Natural killer cell (primary cell): Measurements from ENCODE around the gene EPHB2. TPM values are rescaled to one million over a fixed set of nuclear protein-coding genes. Genes with fewer than 3 reads are reported as not detected.

Source experiments
- ATAC-seq, 3 donors: fragments of 150-1000 bp in 2 of 3; fragments of 200-7000 bp in 1 of 3; cut with Tn5 transposase; 1 replicate in 1 of 3; 2 replicates in 2 of 3; pipeline ENCODE4 v1.10.0; 2021; ENCODE audit warnings: mild to moderate bottlenecking in 2 of 3, moderate library complexity in 2 of 3
- DNase-seq, 2 donors: peaks; one replicate each; pipeline versions ENCODE4 v3.0.0 to v3.0.0-alpha.2; 2013 to 2021; ENCODE audit warnings: mixed read lengths in 1 of 2
- H3K27ac ChIP-seq: one replicate; pipeline ENCODE4 v1.5.1; 2013; ENCODE audit warnings: mild to moderate bottlenecking, low read length
- H3K27me3 ChIP-seq: one replicate; pipeline ENCODE4 v1.6.1; 2013; ENCODE audit warnings: low read length; ENCODE audit not compliant: control insufficient read depth, insufficient read depth
- H3K36me3 ChIP-seq: one replicate; pipeline ENCODE4 v1.6.1; 2013; ENCODE audit warnings: low read length; ENCODE audit not compliant: control insufficient read depth, insufficient read depth
- H3K4me1 ChIP-seq: one replicate; pipeline ENCODE4 v1.6.1; 2013; ENCODE audit warnings: low read length; ENCODE audit not compliant: control insufficient read depth, insufficient read depth
- H3K4me3 ChIP-seq: one replicate; pipeline ENCODE4 v1.5.1; 2013; ENCODE audit warnings: low read length
- H3K9me3 ChIP-seq: one replicate; pipeline ENCODE4 v1.6.1; 2013; ENCODE audit warnings: low read length; ENCODE audit not compliant: control insufficient read depth, insufficient read depth
- H3K27ac Mint-ChIP-seq, 2 donors: one replicate each; pipeline ENCODE4 v1.8.0; 2022; ENCODE audit warnings: mild to moderate bottlenecking in 2 of 2, mixed read lengths in 2 of 2, moderate library complexity in 1 of 2
- H3K27me3 Mint-ChIP-seq, 2 donors: one replicate each; pipeline ENCODE4 v1.8.0; 2022; ENCODE audit warnings: low read depth in 2 of 2, mixed read lengths in 2 of 2
- H3K36me3 Mint-ChIP-seq: one replicate; pipeline ENCODE4 v1.8.0; 2022; ENCODE audit warnings: mixed read lengths
- H3K4me1 Mint-ChIP-seq, 2 donors: one replicate each; pipeline ENCODE4 v1.8.0; 2022; ENCODE audit warnings: mixed read lengths in 2 of 2
- H3K4me3 Mint-ChIP-seq: one replicate; pipeline ENCODE4 v1.8.0; 2022; ENCODE audit warnings: mild to moderate bottlenecking, moderate library complexity, mixed read lengths
- H3K9me3 Mint-ChIP-seq, 2 donors: one replicate each; pipeline ENCODE4 v1.8.0; 2022; ENCODE audit warnings: mixed read lengths in 2 of 2
- WGBS: methylation state at CpG from one replicate; pipeline ENCODE4 v1.1.7; 2013; ENCODE audit warnings: missing lambda C conversion rate; ENCODE audit not compliant: insufficient coverage; 5-methylcytosine and 5-hydroxymethylcytosine counted together
- intact Hi-C: fragments of 100-400 bp; cut with micrococcal nuclease; formaldehyde crosslinking; loops from one replicate; pipeline ENCODE4 v1.14.2; 2022
- total RNA-seq, 4 donors: library from RNA; stranded (reverse); fragments of 120-200 nt in 1 of 4; gene quantifications; one replicate each; pipeline versions ENCODE4 v1.2.3 to v1.2.4, GENCODE V29; 2013 to 2022
- TF ChIP-seq, protein P1 (sequence below): fragments of 200-600 bp; IDR thresholded peaks from one replicate; pipeline ENCODE4 v1.8.0; 2022; ENCODE audit warnings: antibody characterized with exemption

Gene EPHB2
- total RNA-seq, 3 donors from 2014 or later (not counting 1 experiment from before 2014, with no cell fraction given), result 0.14 to 0.23 TPM; not detected in 1

DNA sequence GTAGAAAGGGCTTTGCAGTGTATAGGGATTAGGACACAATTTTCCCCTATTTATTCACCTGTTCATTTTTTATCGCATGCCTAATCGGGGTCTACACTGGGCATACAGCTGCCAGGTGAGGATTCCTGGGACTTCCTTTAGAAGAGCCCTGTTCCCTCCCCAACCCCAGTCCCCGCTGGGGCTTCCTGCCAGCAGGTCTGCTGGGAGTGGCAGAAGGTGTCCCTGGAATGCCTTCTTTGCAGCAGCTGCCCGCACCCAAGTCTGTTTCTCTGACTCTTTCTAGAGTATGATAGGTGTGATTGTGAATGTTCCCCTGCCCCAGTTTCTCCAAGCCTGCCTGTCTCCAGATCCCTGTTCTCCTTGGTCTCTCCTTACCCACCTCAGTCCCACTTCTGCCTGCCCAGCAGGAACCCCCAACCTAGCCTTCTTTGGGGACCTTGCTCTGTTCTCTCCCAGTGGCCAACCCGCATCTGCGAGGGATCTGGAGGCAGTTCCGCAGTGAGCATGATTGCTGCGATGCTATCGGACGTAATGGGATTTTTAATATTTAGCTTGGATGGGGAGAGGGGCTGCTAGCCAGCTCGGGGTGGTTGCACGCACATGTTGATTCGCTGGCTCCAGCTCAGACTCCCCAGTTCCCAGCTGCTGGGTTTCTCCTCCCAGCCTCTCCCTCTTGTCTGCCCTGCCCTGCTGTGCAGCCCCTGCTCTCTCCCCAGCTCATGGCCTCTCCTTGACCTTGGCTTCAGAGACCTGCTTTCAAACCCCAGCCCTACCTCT is 79.8 kb downstream of the EPHB2 start:
- no peak overlapping the region for H3K27ac ChIP-seq
- H3K4me3 ChIP-seq, result no peak overlapping the region
- TF ChIP-seq, protein P1, sequence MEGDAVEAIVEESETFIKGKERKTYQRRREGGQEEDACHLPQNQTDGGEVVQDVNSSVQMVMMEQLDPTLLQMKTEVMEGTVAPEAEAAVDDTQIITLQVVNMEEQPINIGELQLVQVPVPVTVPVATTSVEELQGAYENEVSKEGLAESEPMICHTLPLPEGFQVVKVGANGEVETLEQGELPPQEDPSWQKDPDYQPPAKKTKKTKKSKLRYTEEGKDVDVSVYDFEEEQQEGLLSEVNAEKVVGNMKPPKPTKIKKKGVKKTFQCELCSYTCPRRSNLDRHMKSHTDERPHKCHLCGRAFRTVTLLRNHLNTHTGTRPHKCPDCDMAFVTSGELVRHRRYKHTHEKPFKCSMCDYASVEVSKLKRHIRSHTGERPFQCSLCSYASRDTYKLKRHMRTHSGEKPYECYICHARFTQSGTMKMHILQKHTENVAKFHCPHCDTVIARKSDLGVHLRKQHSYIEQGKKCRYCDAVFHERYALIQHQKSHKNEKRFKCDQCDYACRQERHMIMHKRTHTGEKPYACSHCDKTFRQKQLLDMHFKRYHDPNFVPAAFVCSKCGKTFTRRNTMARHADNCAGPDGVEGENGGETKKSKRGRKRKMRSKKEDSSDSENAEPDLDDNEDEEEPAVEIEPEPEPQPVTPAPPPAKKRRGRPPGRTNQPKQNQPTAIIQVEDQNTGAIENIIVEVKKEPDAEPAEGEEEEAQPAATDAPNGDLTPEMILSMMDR, result no peak
- no peaks in the 10 kb centered on the region for H3K9me3 Mint-ChIP-seq
- H3K27me3 ChIP-seq, result no peaks in the 10 kb centered on the region
- H3K4me1 Mint-ChIP-seq, result no peaks in the 10 kb centered on the region
- intact Hi-C loops, result no loop called here
- no peaks in the 10 kb centered on the region for H3K36me3 Mint-ChIP-seq
- WGBS, result 89% methylated on average over 13 of the region's 13 CpGs
- ATAC-seq (no peak), DNase-seq (no peak)
- no peaks in the 10 kb centered on the region for H3K4me1 ChIP-seq
- H3K36me3 ChIP-seq, result no peaks in the 10 kb centered on the region
- H3K27ac Mint-ChIP-seq, result no peak overlapping the region
- no peaks in the 10 kb centered on the region for H3K9me3 ChIP-seq
- no peaks in the 10 kb centered on the region for H3K27me3 Mint-ChIP-seq
- H3K4me3 Mint-ChIP-seq, result no peak overlapping the region

DNA sequence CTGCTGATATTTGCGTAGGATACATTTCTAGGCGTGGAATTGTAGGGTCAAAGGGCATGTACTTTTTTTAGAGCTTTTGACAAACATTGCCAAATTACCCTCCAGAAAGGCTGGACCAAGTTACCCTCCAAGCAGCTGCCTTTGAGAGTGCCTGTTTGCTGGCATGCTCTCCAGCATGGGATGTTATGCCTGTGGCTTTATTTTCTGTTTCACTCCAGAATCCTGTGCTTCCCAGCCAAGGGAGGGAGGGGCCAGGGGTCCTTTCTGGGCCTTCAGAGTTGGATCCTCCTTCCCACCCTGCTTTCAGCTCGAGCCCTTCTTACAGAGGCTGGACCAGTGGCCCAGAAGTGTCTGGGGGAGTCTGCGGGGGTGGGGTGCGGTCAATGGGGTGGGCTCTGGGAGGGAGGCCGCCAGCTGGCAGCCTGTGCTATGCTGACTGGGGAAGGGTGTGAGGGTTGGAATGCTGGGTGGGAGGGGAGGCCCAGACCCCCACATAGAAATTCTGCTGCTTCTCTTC is 81.2 kb downstream of the EPHB2 start:
- WGBS, result 83% methylated on average over 6 of the region's 6 CpGs
- Histone ChIP-seq H3K36me3 (no peaks in the 10 kb centered on the region), H3K4me3 (no peak overlapping the region), H3K4me1 (no peaks in the 10 kb centered on the region), H3K27ac (no peak overlapping the region), H3K9me3 (no peaks in the 10 kb centered on the region), H3K27me3 (no peaks in the 10 kb centered on the region)
- no peaks in the 10 kb centered on the region for H3K36me3 Mint-ChIP-seq
- no peak for DNase-seq
- no peak overlapping the region for H3K4me3 Mint-ChIP-seq
- H3K9me3 Mint-ChIP-seq, result no peaks in the 10 kb centered on the region
- intact Hi-C loops, result no loop called here
- no peak overlapping the region for H3K27ac Mint-ChIP-seq
- H3K27me3 Mint-ChIP-seq, result no peaks in the 10 kb centered on the region
- TF ChIP-seq, protein P1, result no peak
- no peak for ATAC-seq
- no peaks in the 10 kb centered on the region for H3K4me1 Mint-ChIP-seq

DNA sequence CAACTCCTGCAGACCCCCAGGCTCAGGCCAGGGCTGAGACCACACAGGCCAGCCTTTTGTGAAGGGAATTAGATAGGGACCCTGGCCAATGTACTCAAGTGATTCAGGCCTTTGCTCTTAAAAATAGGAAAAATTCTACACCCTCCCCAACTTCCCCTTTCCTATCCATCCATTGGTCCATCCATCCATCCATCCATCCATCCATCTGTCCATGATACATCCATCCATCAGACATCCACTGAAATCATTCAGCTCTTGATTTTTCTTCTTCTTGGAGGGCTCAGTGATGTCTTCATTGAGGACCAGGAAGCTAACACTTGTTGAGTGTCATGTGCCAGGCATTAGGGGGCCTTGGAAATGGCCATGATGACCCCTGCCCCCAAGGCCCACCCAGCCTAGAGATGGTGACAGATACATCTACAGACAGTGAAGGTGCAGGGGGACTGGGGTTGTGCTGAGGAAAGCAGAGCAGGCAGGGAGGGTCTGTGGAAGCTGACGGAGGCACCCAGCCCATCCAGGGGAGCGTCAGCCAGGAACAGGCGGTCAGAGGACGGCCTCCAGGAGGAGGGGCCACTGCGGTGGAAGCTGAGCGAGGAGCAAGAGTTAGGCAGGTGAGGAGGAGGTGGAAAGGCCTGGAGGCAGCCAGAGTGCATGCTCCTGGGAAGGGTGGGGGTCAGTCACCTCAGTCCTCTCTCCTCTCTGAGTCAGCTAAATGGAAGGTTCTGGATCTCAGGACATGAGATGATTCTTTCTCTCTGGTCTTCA is 81.9 kb downstream of the EPHB2 start:
- no peaks in the 10 kb centered on the region for H3K9me3 ChIP-seq
- ATAC-seq (no peak), DNase-seq (no peak)
- no peaks in the 10 kb centered on the region for H3K4me1 ChIP-seq
- Mint-ChIP-seq H3K27me3 (peaks cover 0 to 3% of the 10 kb centered on the region in 2 donors), H3K9me3 (no peaks in the 10 kb centered on the region), H3K4me3 (no peak overlapping the region), H3K4me1 (no peaks in the 10 kb centered on the region), H3K27ac (no peak overlapping the region), H3K36me3 (no peaks in the 10 kb centered on the region)
- H3K4me3 ChIP-seq, result no peak overlapping the region
- WGBS, result 87% methylated on average over 6 of the region's 6 CpGs
- TF ChIP-seq, protein P1, result no peak
- no peaks in the 10 kb centered on the region for H3K27me3 ChIP-seq
- no peaks in the 10 kb centered on the region for H3K36me3 ChIP-seq
- no peak overlapping the region for H3K27ac ChIP-seq
- intact Hi-C loops, result no loop called here
